ENCODE measurements around the gene FAM184A.
"Not testable (repeated sequence)": the region's sequence is repeated elsewhere in the genome, so short reads cannot be mapped to it uniquely, and the experiment has no call there.

FAM184A gene

DNA sequence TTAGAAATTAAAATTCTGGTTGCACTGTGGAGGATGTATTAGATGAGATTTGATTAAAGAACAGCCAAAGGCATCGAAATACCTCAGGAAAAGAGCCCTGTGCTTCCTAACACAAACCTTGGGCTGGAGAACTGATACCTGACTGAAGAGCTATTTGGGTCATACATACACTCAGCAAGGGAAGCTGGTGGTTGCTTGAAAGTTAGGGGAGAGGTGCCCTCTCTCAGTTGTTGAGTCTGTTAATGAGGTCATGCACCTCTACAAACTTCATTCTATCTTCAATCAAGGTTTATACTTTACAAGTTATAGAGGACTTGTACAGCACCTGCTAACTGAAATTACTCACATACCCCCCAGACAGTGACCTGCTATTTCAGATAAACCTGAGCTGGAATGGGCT is 25.5 kb downstream of the FAM184A start:
- no peak for FAIRE-seq

DNA sequence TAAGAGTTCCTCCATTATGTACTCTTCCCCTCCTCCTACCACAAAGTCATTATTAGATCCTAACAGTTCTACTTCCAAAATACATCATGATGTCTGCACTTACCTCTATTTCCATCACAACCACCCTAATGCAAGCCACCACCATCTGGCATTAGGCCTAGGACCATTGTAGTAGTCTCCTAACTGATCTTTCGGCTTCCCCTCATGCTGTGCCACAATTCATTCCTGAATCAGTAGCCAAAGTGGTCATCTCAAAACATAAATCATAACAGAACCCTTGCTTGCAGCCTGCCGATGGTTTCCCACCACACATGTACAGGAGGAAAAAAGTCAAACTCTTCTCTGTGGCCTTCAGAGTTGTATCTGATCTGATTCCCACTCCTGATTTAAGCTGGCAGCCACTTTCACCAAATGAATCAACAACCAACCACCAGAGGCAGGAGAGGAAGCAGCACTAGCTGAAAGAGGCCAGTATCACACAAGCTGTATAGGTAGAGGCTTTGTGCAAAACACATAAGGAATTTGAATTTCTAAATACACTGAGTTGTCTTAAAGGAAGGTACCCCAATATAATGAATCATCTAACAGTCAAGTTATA is 26.1 kb downstream of the FAM184A start:
- no peak for FAIRE-seq

GRCh38 chr6:119044255-119044654 is 34.2 kb downstream of the FAM184A start:
- no peak for FAIRE-seq

DNA sequence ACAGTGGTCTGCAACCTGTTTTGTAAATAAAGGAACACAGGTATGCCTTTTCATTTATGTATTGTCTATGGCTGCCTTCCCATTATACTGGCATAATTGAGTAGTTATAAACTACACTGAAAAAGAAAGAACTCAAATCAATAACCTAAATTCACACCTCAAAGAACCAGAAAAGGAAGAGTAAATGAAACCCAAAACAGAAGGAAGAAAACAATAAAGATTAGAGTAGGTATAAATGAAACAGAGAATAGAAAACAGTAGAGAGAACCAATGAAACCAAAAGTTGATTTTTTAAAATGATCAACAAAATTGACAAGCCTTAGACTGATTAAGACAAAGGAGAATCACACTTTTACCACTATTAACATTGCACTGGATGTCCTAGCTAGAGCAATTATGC is 34.7 kb downstream of the FAM184A start:
- no peak for FAIRE-seq

DNA sequence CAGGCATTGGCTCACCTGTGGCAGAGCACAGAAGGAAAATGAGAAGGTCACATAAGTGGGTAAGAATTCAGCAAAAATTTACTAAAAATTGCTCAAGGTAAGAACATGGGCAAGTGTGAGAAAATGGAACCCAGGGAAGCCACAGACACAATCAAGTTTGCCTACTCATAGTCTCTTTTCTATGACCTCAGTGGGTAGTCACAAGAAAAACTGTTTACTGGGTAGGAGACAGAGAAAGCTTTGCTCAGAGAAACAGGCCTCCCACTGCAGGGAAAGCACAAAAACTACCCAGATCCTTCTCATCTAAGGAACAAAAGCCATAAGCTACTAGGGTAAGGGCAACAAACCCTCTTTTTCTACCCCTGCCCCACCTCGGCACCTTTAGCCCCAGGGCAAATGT is 35.2 kb downstream of the FAM184A start:
- FAIRE-seq, result no peak

- no peak for FAIRE-seq
Measured at GRCh38 chr6:119040636-119041035, 37.8 kb downstream of the FAM184A start.

DNA sequence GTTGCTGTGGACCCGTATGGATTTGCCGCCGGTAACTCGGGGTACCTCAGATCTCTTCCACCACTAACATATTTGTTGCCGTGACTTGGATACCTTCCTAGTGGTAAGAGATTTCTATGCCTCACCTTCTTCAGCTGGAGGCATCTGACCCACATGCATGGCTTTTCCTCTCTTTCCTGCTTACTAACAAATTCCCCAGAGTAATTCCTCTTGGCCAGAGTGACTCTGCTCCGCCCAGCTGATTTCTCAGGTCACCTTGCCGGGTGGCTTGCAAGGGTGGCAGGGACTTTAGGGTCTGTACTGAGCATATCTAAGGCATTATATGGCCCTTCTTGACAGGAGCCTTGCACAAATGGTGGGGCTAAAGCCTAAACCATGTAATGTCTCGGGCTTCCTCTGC is 38.2 kb downstream of the FAM184A start:
- no peak for FAIRE-seq

DNA sequence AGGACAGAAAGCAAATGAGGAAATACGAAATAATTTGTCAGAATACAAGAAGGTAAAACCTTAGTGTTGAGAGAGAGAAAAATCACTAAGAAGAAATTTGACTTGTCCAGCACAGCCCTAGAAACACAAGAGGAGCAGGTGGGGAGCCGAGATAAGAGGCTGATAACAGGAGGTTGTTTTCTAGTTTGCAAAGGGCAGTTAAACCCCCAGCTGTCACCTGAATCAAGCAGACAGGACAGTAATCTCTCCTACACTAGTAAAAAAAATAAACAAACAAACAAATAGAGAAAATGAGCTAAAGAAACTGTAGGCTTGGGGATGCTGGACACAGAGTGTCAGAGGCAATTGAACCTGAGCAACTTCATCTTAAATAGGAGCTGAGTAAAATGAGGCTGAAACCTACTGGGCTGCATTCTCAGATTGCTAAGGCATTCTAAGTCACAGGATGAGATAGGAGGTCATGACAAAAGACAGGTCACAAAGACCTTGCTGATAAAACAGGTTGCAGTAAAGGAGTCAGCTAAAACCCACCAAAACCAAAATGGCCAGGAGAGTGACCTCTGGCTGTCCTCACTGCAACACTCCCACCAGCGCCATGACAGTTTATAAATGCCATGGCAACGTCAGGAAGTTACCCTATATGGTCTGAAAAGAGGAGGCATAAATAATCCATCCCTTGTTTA is 40.4 kb downstream of the FAM184A start:
- no peak for FAIRE-seq

GRCh38 chr6:119037264-119037663 is 41.2 kb downstream of the FAM184A start:
- FAIRE-seq, result no peak

DNA sequence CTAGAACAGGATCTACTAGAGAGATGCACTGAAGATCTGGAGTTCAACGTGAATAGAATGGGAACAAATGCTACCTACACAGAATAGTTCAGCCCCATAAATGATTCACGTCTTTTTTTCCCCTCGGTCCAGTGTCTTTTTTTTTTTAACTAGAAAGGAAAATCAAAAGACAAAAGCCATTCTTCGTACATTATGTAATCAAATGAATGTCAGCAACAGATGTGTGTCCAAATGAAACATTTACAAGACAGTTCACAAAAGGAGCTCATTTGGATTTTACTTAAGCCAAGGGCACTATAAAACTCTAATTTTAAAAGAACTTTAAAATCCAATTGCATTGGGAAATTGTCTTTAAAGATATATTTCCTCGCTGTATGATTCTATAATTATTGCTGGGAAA is 42.4 kb downstream of the FAM184A start:
- no peak for FAIRE-seq

GRCh38 chr6:119035459-119035858 is 43.0 kb downstream of the FAM184A start:
- FAIRE-seq, result no peak

GRCh38 chr6:119034827-119035458 is 43.5 kb downstream of the FAM184A start:
- no peak for FAIRE-seq

DNA sequence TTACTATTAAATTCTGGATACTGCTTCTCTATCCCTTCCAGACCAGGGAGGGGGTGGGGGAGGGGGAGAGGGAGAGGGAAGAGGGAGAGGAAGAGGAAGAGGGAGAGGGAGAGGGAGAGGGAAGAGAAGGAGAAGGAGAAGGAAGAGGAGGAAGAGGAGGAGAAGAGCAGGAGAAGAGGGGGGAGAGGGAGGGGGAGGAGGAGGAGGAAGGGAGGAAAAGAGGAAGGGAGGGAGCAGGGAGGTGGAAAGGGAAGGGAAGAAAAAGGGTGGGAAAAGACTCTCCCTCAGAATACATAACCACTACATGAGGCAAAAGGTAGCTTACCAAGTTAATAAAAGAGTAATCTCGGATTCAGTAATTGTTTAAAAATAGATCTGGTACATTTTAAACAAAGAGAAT is 46.0 kb downstream of the FAM184A start:
- no peak for FAIRE-seq

GRCh38 chr6:119030759-119031158 is 47.7 kb downstream of the FAM184A start:
- FAIRE-seq, result no peak

- FAIRE-seq, result no peak
Measured at GRCh38 chr6:119028091-119028490, 50.4 kb downstream of the FAM184A start.

- FAIRE-seq, result no peak
Measured at GRCh38 chr6:119027465-119027864, 51.0 kb downstream of the FAM184A start.

GRCh38 chr6:119026822-119027221 is 51.6 kb downstream of the FAM184A start:
- FAIRE-seq, result no peak

- FAIRE-seq, result no peak
Measured at GRCh38 chr6:119025793-119026192, 52.7 kb downstream of the FAM184A start.

GRCh38 chr6:119024111-119024510 is 54.4 kb downstream of the FAM184A start:
- no peak for FAIRE-seq

- no peak for FAIRE-seq
Measured at GRCh38 chr6:119022796-119023195, 55.7 kb downstream of the FAM184A start.

DNA sequence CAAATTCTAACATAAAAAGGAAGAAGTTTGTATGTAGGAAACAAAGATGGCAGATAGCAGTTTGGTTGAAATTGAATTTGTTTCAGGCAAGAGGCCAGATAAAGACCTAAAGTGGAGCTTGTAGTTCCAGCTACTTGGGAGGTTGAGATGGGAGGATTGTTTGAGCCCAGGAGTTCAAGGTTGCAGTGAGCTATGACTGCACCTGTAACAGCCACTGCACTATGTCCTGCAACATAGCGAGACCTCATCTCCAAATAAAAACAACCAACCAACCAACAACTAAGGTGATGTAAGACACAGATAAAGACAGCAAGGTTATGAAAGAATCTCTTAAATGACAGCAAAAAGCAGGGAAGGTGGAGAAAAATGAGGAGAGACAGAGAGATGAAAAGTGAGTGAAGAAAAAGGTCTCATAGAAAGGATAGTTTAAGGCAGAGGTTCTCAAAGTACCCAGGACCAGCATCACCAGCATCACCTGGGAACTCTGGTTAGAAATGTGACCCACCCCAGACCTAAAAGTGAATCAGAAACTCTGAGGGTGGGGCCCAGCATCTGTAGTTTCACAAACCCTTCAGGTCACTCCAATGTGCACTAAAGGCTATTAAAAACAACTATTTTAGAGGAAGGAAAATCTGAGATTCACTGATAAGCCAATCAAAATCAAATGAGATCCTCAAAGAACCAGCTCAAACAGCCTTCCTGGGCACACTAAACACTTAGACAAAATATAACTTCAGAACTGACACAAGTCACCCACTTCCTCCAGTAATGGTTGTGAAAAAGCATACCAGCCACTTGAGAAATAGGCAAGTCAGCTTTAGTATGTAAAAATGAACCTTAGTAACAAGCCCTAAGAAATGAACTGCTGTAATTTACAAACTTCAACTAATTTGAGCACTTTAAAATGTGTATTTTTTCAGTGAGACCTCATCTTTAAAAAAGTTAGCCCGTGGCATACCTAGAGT is 57.6 kb downstream of the FAM184A start:
- FAIRE-seq, result no peak

DNA sequence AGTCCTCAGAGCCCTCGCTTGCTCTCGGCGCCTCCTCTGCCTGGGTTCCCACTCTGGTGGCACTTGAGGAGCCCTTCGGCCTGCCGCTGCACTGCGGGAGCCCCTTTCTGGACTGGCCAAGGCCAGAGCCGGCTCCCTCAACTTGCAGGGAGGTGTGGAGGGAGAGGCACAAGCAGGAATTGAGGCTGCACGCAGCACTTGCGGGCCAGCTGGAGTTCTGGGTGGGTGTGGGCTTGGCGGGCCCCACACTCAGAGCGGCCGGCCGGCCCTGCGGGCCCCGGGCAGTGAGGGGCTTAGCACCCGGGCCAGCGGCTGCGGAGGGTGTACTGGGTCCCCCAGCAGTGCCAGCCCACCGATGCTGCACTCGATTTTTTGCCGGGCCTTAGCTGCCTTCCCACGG is 63.3 kb downstream of the FAM184A start:
- not testable (repeated sequence) for FAIRE-seq

- FAIRE-seq, result no peak
Measured at GRCh38 chr6:119012521-119012920, 65.9 kb downstream of the FAM184A start.
